Activated CD4-positive, alpha-beta T cell treated with anti-CD3 and anti-CD28 coated beads for 48 hours (primary cell): ENCODE measurements around the gene ZSCAN12.

ENCODE experiments used
- DNase-seq: peaks from one replicate; pipeline ENCODE4 v3.0.0-alpha.2; 2020

ZSCAN12 gene

GRCh38 chr6:28353356-28353755 lies 46.2 kb downstream of the ZSCAN12 start:
- DNase-seq = no peak

- no peak for DNase-seq
Observed at GRCh38 chr6:28351493-28351925, 48.0 kb downstream of the ZSCAN12 start.

GRCh38 chr6:28351087-28351486 lies 48.5 kb downstream of the ZSCAN12 start:
- no peak for DNase-seq

GRCh38 chr6:28349892-28350737 lies 49.4 kb downstream of the ZSCAN12 start, which contains the start of gene ZKSCAN3:
ZKSCAN3 (plus strand) TSS chr6:28349947; CDS start chr6:28359587, 9,640 bp downstream.
- peak; percentile 91 for DNase-seq

- no peak for DNase-seq
Observed at GRCh38 chr6:28349344-28349891, 50.1 kb downstream of the ZSCAN12 start.

GRCh38 chr6:28347119-28347518 lies 52.4 kb downstream of the ZSCAN12 start:
- DNase-seq = no peak

GRCh38 chr6:28345201-28345600 lies 54.3 kb downstream of the ZSCAN12 start:
- DNase-seq = no peak

- DNase-seq = no peak
Observed at GRCh38 chr6:28343898-28344677, 55.5 kb downstream of the ZSCAN12 start.

GRCh38 chr6:28340310-28341095 lies 59.0 kb downstream of the ZSCAN12 start:
- no peak for DNase-seq

- DNase-seq = no peak
Observed at GRCh38 chr6:28337121-28337520, 62.4 kb downstream of the ZSCAN12 start.

GRCh38 chr6:28336284-28337120 lies 63.0 kb downstream of the ZSCAN12 start:
- no peak for DNase-seq

- peak; percentile 83 for DNase-seq
Observed at GRCh38 chr6:28335564-28336283, 63.8 kb downstream of the ZSCAN12 start, which contains the start of gene ZSCAN31. ZSCAN31 (minus strand) TSS chr6:28336148; CDS start chr6:28329683, 6,465 bp downstream.

- DNase-seq = no peak
Observed at GRCh38 chr6:28335040-28335563, 64.4 kb downstream of the ZSCAN12 start.

- DNase-seq = no peak
Observed at GRCh38 chr6:28334286-28335039, 65.1 kb downstream of the ZSCAN12 start.

- DNase-seq = no peak
Observed at GRCh38 chr6:28333599-28334018, 65.9 kb downstream of the ZSCAN12 start.

- DNase-seq = no peak
Observed at GRCh38 chr6:28333047-28333446, 66.5 kb downstream of the ZSCAN12 start.

- DNase-seq = no peak
Observed at GRCh38 chr6:28330041-28330440, 69.5 kb downstream of the ZSCAN12 start.
